ENCODE measurements around the gene RASGEF1B.
A peak's percentile ranks its signal among the peaks of the same experiment; 100 is the strongest.

RASGEF1B gene

DNA sequence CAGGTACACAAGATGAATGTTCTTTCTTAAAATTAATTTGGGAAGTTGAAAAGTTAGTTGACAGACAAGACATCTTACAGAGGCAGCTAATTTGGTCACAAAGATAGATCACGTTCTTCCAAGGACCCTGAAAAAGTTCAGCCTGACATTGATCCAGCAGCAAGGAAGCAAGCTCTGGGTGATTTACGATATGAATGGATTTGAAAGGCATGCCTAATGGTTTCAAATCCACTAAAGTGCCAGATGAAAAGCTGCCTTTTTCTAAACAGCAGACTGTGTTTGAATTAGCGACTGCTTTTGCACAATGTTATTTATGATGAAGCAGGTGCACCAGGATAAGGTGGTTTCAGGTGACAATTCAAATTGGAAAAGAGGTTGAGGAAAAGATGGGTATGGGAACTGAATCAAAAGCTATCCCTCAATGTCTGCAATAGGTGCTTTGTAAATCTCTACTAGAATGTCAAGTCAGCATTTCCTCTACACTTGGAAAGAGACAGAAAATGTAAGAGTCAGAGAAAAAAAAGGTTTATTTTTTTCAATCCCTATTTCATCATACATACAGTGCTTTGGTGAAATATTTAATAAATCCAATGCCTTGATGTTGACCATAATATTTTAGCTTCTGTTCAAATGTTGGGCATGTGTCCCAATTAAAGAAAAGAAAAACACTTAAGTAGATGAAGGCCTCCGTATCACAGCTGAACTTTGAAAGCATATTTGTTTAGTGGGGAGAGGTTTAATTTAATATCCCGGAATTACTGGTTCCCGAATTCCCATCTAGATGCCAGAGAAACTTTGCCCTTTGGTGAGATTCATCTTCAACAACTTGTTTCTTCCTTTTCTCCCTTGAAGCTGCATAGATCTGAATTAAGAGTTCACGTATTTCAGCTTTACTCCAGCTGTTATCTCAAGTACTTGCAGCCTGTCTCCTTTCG is 6.0 kb downstream of the RASGEF1B start:
- DNase-seq = no peak

DNA sequence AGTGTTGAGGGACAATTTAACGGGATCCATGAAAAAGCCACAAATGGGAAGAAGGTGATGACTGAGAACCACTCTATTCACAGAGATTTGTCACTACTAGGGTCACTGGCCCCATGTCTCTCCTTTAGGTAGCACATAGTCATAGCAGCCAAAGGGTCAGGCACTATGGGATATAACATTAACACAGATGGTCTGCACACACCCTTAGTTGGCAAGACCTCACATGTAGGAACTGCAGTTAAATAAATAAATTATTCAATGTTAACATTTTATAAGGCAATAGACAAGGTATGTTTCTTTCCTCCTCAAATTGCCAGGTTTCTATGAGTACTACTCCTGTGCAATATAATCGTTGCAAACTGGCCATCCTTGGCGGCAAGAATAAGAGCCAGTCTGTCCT is 10.9 kb downstream of the RASGEF1B start:
- DNase-seq = no peak

DNA sequence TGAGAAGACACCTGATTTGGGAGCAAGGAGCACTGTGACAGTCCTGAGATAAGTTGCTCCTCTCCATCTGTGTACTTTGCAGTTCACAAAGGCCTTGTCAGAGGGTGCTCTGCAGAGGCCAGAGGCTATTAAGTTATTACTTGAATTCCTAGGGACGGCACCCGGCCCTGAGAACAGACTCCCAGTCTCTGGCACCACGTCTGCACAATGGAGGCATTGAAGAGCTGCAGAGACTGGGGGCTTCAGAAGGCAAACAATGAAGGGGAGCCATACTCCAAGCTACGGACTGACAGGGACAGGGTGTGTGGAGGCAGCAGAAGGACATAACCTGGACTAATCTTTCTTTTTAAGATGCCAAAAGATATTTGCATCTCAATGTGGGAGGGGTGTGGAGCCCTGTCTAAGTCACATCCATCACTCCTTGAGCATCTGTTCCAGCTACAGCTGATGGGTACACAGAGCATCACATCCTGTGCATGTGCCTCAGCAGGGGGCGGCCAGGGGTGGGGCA is 11.5 kb downstream of the RASGEF1B start:
- no peak for DNase-seq

DNA sequence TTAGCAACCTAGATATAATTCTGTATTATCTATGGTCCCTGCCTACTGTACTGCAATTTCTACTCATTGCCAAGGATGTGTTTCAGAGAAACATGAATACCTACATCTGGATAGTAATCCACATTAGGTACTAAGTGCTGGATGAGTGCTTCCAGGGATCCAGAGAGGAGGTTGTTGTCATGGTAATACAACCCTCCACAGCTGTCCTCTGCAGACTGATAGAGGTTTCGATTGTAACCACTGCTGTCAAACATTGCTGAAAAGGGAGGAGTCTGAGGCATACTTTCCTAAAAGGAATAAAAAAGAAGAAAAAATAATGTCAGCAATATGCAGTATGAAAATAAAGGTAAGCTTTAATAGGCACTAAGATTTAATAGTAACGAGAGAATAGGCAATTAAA is 12.5 kb downstream of the RASGEF1B start:
- no peak for DNase-seq

DNA sequence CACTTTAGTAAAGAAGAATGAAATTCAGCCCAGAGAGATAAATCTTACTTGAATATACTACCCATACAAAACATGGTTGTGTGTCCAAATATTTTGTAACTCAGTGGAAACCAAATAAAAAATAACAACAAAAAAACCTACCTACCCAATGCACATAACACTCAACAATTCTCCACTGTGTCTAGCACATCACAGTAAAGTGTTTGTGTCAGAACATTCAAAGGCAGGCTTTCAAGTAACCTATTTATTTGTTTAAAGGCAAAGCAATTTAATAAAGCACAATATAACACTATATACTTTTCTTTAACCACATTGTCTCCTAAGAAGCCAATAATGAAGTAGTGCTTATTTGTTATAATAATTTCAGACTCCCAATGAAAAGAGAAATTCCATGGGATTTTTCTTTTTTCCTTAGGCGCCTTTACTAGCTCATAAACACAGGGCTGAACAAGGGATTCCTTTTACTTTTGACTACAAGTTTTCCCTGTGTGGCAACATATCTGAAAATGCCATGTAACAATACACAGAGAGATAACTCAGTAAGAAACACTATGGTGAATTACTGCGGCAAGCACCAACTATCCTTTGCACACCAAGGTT is 13.7 kb downstream of the RASGEF1B start:
- DNase-seq = no peak

DNA sequence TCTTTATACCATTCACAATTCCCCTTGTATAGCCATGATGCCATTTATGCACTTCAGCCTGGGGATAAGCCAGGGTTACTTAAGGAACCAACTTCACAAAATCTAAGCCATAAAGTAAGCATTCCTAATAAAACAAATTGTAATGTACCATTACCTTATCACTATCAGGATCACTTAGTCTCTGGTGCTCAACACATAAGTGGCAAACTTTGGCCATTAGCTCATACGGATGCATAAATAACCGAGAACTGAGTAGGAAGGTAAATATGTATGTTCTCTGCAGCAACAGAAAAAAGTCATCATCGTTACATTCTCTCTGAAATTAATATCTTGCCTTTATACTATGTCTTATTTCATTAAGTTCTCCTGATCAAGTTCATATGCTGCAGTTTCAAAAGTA is 14.4 kb downstream of the RASGEF1B start:
- DNase-seq = no peak

DNA sequence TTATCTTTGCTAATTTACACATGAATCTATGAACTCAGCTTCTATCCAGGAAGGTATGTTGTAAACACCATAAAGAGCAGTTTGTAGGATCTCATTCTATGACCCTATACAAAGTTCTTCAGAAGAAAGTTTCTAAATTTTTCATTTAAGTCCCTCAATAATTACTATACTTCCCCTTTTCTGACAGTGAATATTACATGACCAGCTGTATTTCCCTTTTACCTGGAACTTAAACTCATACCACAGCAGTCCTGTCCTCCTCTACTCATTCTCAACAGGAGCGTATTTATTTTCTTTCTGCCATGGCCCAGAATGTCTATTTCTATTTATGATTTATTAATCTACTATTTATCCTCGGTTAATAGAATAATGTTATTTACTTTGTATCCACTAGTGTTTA is 15.8 kb downstream of the RASGEF1B start:
- DNase-seq = no peak

DNA sequence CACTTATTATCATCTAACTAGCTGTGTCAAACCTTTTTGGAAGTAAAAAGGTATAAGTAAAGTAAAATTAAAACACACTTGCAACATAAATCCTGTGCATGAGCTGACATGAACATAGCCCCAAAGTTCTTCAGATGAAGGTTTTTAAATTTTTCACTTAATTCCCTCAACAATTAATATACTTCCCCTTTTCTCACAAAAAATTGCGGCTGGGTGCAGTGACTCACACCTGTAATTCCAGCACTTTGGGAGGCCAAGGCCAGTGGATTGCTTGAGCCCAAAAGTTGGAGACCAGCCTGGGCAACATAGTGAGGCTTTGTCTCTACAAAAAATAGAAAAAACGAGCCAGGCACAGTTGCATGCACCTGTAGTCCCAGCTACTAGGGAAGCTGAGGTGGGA is 16.8 kb downstream of the RASGEF1B start:
- DNase-seq = no peak

DNA sequence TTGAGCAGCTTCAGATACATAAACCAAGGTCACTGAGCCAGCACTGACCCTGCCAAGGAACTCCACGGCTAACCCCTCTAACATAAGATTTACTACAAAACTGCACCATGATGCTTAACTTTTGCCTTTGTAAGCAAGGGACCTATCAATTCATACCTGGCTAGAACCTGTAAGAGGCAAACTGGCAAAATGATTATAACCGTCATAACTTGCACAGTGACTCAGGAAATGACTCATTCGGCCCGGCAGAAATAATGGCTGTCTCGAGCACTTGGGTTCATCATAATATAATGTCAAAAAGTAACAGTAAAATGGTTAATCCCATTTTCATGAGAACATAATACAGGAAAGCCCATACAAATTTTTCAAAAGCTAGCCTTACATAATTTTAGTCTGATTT is 17.2 kb downstream of the RASGEF1B start:
- peak in 1 of 5 experiments; percentile 56 for DNase-seq

DNA sequence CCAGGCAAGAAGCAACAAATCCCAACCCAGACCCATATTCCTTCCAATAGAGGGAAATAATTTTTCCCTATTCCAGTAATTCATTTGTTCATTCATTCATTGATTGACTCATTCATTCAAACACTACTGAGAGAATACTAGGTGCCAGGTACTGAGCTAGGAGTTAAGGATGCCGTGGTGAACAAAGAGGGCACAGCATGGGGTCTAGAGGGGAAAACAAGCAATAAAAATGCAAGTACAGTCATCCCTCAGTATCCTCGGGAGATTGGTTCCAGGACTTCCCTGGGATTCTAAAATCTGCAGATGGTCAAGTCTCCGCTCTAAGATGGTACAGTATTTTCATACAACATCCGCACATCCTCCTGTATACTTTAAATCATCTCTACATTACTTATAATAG is 18.7 kb downstream of the RASGEF1B start:
- no peak for DNase-seq

DNA sequence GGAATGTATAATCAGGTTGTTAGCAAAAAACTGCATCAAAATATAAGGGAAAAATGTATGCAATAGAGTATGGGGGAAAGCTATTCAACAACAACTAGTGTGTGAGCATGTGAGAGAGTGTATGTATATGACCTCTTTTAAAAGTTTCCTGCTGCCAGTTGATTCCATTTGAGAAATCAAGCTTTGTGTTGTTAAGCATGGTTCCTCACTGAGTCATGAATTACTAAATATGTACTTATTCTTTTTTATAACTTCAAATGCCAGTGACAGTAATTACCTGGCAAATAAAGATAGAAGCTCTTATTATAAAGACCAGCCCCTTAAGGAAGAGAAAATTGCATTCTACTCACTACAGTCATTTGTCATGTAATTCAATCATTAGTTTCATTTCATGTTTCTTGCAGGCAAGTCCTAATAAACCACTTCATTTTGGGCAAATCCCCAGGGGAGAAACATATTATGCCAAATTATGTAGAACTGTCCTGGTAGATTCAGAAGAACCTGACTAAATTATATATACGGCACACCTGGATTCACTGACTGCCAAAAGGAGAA is 19.2 kb downstream of the RASGEF1B start:
- no peak for DNase-seq

DNA sequence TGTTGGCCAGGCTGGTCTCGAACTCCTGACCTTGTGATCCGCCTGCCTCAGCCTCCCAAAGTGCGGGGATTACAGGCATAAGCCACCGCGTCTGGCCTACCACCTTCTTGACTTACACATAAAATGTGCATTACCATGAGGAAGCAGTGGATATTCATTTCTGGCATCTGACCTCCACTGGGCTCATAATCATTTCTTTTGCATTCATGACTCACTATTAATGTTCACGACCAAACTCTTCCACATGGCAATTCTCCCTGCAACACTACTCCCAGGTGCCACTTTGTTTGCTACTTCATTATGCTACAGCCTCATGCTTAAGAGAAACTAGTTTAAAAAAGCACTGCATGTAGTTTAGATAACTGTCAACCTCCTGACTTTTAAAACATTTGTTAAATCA is 22.7 kb downstream of the RASGEF1B start:
- DNase-seq = no peak

DNA sequence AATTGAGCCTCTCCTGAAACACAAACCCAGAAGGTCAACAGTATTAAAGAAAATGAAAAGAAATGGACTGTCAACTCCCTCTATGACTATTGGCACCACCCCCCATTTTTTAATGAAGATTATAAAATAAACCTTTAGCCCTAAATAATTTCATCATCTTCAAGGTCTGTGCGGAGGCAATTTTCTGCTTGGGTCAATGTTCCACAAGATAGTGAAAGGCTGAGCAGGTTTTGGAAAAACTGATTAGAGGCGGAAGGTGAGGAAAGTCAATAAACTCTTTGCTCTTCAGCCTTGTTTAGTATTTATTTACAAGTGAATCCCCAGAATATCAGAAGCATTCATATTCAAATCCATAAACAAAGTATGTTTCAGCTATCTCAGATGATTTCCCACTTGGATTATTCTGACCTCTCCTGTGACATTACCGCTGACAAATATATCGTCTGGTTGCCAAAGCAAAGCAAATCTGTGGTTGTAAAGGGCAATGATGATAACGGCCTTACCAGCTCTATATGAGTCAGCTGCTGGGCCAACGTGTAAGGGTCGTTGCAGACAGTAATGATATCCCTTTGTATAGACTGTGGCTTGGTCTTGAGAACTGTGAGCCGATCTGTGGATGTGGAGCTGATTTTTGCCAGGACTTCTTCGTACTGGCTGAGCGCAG is 24.0 kb downstream of the RASGEF1B start:
- no peak for DNase-seq

DNA sequence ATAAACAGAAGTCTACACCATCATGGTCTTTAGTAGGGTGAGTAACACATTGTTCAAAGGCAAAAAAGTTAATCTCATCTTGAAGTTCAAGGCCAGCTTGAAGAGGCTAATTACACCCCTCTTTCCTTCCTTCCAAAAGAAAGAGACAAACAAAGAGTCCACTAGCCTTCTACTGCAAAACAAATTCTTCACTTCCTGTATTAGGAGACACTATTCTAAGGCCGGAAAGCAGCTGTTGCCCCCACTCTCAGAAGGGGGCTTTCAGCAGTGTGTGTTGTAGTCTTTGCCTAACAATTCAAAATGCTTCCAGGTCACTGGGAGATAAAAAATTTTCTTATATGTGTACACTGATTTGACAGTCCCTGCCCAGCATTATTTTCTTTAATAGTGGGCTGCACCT is 25.1 kb downstream of the RASGEF1B start:
- DNase-seq = no peak

DNA sequence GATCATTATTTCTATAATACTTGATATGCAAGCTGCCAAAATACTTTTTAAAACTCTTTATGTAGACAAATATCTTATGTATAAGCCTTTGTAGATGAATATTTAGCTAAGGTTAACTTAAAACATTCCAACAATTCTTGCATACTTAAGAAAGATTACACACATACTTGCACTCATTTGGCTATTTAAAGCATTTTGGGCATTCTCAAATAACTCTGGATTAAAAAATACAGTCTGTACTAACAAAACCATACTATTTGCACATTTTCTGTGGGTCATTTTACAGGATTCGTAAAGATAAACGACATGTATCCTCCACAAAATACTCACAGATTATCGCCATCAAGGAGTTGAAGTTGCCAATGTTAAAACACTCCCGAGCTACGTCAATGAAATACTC is 26.5 kb downstream of the RASGEF1B start:
- no peak for DNase-seq

DNA sequence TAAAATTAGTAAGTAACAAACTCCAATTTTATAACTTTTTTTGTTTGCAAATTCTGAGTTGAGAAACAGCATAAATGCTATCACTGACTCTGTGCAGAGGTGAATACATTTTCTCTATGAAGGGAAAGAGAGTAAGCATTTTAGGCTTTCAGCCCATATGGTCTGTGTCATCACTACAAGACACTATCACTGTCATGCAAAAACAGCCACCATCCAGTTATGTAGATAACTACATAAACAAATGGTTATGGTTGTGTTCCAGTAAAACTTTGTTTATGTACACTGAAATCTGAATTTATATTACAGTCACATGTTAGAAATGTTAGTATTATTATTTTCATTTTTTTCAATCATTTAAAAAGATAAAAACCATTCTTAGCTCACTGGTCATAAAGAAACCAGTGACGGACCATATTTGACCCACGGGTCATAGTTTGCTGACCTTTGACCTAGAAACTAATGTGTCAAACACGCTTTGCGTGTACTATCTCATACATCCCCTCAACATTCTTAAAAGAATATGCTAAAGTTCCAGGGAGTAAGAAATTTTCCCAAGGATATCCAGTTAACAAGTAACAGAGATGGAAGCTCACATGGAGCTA is 29.1 kb downstream of the RASGEF1B start:
- DNase-seq = no peak

DNA sequence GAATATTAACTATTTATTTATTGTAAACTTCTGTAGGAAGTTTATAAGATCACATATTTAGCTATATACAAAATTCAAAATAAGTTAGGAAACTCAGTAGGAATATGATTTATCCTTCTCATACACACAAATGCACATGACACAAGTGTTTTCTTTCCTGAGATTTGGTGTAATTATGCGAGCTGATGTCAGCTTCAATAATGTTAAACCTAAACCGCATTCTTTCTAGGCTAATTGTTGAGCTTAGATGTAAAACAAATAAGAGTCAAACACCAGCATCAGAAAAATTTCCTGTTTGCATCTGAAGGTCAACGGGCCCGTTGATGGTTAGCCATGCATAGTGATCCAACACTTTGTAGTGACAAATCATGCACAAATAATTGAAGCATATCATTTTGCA is 30.8 kb downstream of the RASGEF1B start:
- DNase-seq = no peak

DNA sequence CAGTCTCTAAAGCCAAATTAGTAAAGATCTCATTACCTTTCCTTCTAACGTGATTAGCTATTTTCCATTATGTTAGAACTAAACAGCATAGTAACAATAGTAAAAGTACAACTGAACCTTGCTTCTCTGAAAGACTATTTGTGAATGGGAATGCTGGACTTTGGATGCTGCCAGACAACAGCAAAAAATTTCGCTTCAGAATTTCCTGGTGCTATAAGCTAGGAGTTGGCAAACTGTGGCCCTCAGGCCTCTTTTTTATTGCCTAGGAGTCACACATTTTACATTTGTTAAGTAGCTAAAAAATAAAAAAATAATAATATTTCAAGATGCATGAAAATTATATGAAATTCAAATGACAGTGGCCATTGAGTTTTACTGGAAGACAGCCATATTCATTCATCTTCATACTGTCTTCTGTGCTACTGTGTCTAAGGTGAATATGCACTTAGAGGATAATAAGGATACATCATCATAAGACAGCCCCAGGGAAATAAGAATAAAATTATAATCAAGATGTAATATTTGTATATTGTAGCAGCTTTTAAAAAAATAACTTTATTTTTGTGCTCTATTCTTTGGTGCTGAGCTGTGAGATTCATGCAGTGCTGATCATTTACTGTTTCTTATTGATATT is 34.6 kb downstream of the RASGEF1B start:
- no peak for DNase-seq

DNA sequence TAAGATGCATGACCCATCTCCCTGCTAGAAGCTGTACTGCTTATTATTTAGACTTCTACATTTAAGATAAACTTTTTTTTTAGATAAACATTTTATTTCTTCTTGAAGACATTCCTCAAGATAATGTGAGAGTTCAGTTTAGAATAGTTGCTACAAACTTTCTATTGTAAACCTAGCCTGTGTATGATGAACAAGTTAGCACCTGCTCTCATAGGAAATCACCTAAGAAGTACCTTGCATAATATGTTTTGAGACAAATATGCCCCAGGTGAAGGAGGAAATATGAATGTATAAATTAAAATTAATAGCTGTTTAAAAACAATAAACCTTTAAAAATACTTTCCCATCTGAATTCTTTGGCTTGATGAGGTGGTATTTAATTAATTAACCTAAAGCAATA is 35.6 kb downstream of the RASGEF1B start:
- DNase-seq = no peak

DNA sequence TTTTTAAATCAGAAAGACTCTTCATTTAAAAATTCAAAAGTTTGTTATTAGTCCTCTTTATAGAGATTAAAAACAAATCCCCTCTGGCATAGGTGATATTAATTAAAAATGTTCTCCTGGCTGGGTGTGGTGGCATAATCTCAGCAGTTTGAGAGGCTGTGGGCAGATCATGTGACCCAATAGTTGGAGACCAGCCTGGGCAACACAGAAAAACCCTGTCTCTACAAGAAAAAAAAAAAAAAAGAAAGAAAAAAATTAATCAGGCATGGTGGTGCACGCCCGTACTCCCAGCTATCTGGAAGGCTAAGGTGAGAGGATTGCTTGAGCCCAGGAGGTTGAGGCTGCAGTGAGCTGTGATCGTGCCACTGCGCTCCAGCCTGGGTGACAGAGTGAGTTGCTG is 38.9 kb downstream of the RASGEF1B start:
- no peak for DNase-seq

DNA sequence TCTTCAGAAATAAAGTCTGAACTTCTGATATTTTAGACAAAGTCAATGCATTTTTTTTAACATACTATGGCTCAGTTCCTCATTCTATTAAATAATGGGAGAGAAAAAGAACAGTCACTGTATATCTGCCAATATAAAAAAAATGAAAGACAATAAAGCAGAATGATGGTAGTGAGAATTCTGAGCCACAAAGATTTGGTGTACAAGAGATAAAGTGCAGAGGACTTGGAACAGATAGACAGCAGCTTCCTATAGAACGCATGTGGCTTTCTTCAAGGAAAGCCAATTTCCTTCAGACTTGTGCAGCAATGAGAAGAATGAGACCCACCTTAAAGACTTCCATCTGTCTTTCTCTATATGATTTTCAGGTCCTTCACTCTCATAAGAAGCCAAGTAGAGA is 39.7 kb downstream of the RASGEF1B start:
- DNase-seq = no peak

DNA sequence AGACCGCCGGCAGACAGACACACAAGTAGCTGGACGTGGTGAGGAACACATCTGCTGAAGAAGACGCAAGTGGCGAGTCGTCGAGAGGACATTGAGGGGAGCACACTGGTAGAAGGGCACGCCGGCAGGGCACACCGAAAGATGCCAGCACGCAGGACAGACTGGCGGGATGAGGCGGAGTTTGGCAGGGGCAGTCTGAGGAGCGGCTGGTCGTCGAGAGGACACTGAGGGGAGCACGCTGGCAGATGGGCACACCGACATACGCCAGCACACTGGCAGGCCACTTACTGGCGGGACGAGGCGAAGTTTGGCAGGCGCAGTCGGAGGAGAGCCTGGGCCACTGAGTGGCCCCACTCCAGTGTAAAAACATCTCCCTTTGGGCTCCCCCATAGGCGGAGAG is 42.1 kb downstream of the RASGEF1B start:
- no peak for DNase-seq

Measured in T-helper 2 cell (primary cell).